NB4 (cell line): Measurements from ENCODE around the gene NDEL1.

Experiments used
- POLR2A ChIP-seq: IDR thresholded peaks from 2 replicates; pipeline ENCODE4 v1.6.1; 2011; ENCODE audit warnings: mild to moderate bottlenecking; ENCODE audit not compliant: insufficient read length; ENCODE audit errors: extremely low read depth
- TF ChIP-seq, protein P1 (sequence below): IDR thresholded peaks from 2 replicates; pipeline ENCODE4 v1.6.1; 2011; ENCODE audit warnings: low read depth, low read length
- TF ChIP-seq, protein P2 (sequence below): IDR thresholded peaks from one replicate; pipeline ENCODE4 v1.5.1; 2012; ENCODE audit warnings: low read depth, low read length

DNA sequence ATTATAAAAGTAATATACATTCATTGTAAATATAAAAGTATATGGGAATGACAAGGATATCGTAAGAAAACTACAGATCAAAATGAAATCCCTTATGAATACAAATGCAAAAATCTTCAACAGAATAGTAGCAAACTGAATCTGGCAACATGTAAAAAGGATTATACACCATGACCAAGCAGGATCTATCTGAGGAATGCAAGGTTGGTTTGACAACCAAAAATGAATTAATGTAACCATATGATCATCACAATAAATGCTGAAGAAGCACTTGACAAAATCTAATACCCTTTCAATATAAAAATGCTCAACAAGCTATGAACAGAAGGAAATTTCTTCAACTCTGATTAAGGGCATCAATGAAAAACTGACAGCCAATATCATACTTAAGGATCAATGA is 48.8 kb downstream of the NDEL1 start:
- TF ChIP-seq, protein P1, sequence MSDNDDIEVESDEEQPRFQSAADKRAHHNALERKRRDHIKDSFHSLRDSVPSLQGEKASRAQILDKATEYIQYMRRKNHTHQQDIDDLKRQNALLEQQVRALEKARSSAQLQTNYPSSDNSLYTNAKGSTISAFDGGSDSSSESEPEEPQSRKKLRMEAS = no peak
- TF ChIP-seq, protein P2, sequence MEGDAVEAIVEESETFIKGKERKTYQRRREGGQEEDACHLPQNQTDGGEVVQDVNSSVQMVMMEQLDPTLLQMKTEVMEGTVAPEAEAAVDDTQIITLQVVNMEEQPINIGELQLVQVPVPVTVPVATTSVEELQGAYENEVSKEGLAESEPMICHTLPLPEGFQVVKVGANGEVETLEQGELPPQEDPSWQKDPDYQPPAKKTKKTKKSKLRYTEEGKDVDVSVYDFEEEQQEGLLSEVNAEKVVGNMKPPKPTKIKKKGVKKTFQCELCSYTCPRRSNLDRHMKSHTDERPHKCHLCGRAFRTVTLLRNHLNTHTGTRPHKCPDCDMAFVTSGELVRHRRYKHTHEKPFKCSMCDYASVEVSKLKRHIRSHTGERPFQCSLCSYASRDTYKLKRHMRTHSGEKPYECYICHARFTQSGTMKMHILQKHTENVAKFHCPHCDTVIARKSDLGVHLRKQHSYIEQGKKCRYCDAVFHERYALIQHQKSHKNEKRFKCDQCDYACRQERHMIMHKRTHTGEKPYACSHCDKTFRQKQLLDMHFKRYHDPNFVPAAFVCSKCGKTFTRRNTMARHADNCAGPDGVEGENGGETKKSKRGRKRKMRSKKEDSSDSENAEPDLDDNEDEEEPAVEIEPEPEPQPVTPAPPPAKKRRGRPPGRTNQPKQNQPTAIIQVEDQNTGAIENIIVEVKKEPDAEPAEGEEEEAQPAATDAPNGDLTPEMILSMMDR = no peak
- no peak for TF ChIP-seq POLR2A
